HepG2 (cell line): ENCODE results near the gene SETD3. TPM values are rescaled to one million over a fixed set of nuclear protein-coding genes. Genes with fewer than 3 reads are reported as not detected.

Experiments
- ATAC-seq: fragments of 200-7000 bp; cut with Tn5 transposase; 3 replicates; pipeline ENCODE4 v1.9.1; 2020; ENCODE audit warnings: mild to moderate bottlenecking, moderate library complexity
- BruUV-seq: library from RNA; stranded (reverse); fragments of 400-500 nt; replicated peaks from 2 replicates; lab custom pipeline; 2021; lab: Mats Ljungman, UMichigan
- CTCF ChIA-PET: fragments of 300-600 bp; formaldehyde crosslinking; extraction: SDS; loops from one replicate; lab custom pipeline; 2021; ENCODE audit warnings: low total read pairs, inconsistent platforms, low intra/inter-chr PET ratio; lab: Yijun Ruan, JAX
- POLR2A ChIA-PET: fragments of 350-600 bp; sonication (Branson Sonifier 250); formaldehyde crosslinking; loops from one replicate; lab custom pipeline; 2020; ENCODE audit warnings: antibody characterized with exemption, inconsistent platforms; lab: Yijun Ruan, JAX
- DNase-seq: peaks from one replicate; pipeline ENCODE4 v3.0.0-alpha.2; 2015; ENCODE audit warnings: low spot score
- FAIRE-seq: peaks from 3 replicates; lab custom pipeline; 2011; peaks lifted over from hg19 to GRCh38; lab: Jason Lieb, UNC
- H2AFZ ChIP-seq: one replicate; pipeline ENCODE4 v1.6.1; 2011; ENCODE audit warnings: low read length, inconsistent platforms
- H3K27ac ChIP-seq: fragments of 300-600 bp; 3 replicates; pipeline ENCODE4 v1.8.0; 2011; ENCODE audit warnings: mixed run types, mild to moderate bottlenecking, mixed read lengths, low read length, inconsistent platforms; ENCODE audit not compliant: insufficient read depth; ENCODE audit errors: extremely low read length
- H3K27me3 ChIP-seq, 2 experiments: fragments of 200-600 bp in 1 of 2; 2 replicates in 1 of 2; 3 replicates in 1 of 2; pipeline versions ENCODE4 v1.6.0 to v1.8.0; 2011; ENCODE audit warnings: low read length in 2 of 2, mild to moderate bottlenecking in 2 of 2, moderate library complexity in 2 of 2, inconsistent platforms in 1 of 2; ENCODE audit not compliant: insufficient read depth in 2 of 2, control insufficient read depth in 1 of 2
- H3K36me3 ChIP-seq, 2 experiments: fragments of 200-600 bp in 1 of 2; replicated peaks in 1 of 2; 2 replicates in 1 of 2; 3 replicates in 1 of 2; pipeline versions ENCODE4 v1.5.1 to v1.8.0; 2011; ENCODE audit warnings: low read length in 2 of 2, inconsistent platforms in 1 of 2; ENCODE audit not compliant: insufficient read depth in 2 of 2, control insufficient read depth in 1 of 2
- H3K4me1 ChIP-seq: 2 replicates; pipeline ENCODE4 v1.5.1; 2012; ENCODE audit warnings: low read length, inconsistent platforms; ENCODE audit not compliant: insufficient read depth
- H3K4me2 ChIP-seq: 2 replicates; pipeline ENCODE4 v1.6.0; 2011; ENCODE audit warnings: low read depth, low read length, inconsistent platforms
- H3K4me3 ChIP-seq, 3 experiments: fragments of 200-600 bp in 1 of 3; sonication (generic), shearing (Covaris generic) in 1 of 3; replicated peaks in 1 of 3; 2 replicates each; pipeline ENCODE4 v1.5.1; 2011 to 2016; ENCODE audit warnings: low read length in 3 of 3, inconsistent platforms in 2 of 3, low read depth in 2 of 3, mild to moderate bottlenecking in 2 of 3, control low read depth in 1 of 3, mixed read lengths in 1 of 3; ENCODE audit not compliant: insufficient read depth in 1 of 3
- H3K79me2 ChIP-seq: one replicate; pipeline ENCODE4 v1.6.1; 2011; ENCODE audit warnings: low read length, inconsistent platforms; ENCODE audit not compliant: insufficient read depth
- H3K9ac ChIP-seq: 2 replicates; pipeline ENCODE4 v1.6.0; 2011; ENCODE audit warnings: mild to moderate bottlenecking, low read depth, low read length, inconsistent platforms; ENCODE audit not compliant: insufficient read depth
- H3K9me3 ChIP-seq: 2 replicates; pipeline ENCODE4 v1.5.1; 2012; ENCODE audit warnings: mild to moderate bottlenecking, low read length
- H4K20me1 ChIP-seq: 2 replicates; pipeline ENCODE4 v1.6.0; 2011; ENCODE audit warnings: inconsistent platforms, mild to moderate bottlenecking, low read length, moderate library complexity; ENCODE audit not compliant: insufficient read depth
- E2F1 ChIP-seq: sonication (generic); formaldehyde crosslinking; IDR thresholded peaks from 2 replicates; pipeline ENCODE4 v1.5.0; 2020; ENCODE audit warnings: missing genetic modification reagents
- HNF4G ChIP-seq, 2 experiments: sonication (generic) in 1 of 2; formaldehyde crosslinking in 1 of 2; IDR thresholded peaks; 2 replicates each; pipeline versions ENCODE4 v1.4.0 to v1.6.1; 2011 to 2020; ENCODE audit warnings: borderline replicate concordance in 2 of 2, low read depth in 2 of 2, mild to moderate bottlenecking in 2 of 2, low read length in 1 of 2, missing genetic modification reagents in 1 of 2, moderate library complexity in 1 of 2
- HOXA5 ChIP-seq: sonication (generic); formaldehyde crosslinking; IDR thresholded peaks from 2 replicates; pipeline ENCODE4 v1.4.0; 2020; ENCODE audit warnings: missing genetic modification reagents
- REST ChIP-seq, 2 experiments: IDR thresholded peaks; 2 replicates each; pipeline ENCODE4 v1.6.1; 2011 to 2012; ENCODE audit warnings: low read length in 2 of 2, borderline replicate concordance in 1 of 2, low read depth in 1 of 2, mild to moderate bottlenecking in 1 of 2, moderate library complexity in 1 of 2
- SCMH1 ChIP-seq: sonication (generic); formaldehyde crosslinking; IDR thresholded peaks from 2 replicates; pipeline ENCODE4 v1.9.0; 2021; ENCODE audit warnings: missing genetic modification reagents, mild to moderate bottlenecking, borderline replicate concordance
- TBL1XR1 ChIP-seq: fragments of 150-350 bp; IDR thresholded peaks from 2 replicates; pipeline ENCODE4 v1.6.1; 2014; ENCODE audit warnings: borderline replicate concordance, low read length; ENCODE audit not compliant: partially characterized antibody
- TBX3 ChIP-seq: fragments of 450-650 bp; IDR thresholded peaks from 2 replicates; pipeline ENCODE4 v1.6.1; 2017; ENCODE audit warnings: antibody characterized with exemption, mild to moderate bottlenecking, inconsistent platforms, borderline replicate concordance
- TRIM22 ChIP-seq: fragments of 450-650 bp; IDR thresholded peaks from 2 replicates; pipeline ENCODE4 v1.6.1; 2017
- ZMYM3 ChIP-seq: sonication (generic); formaldehyde crosslinking; IDR thresholded peaks from 2 replicates; pipeline ENCODE4 v1.5.1; 2020; ENCODE audit warnings: mild to moderate bottlenecking, missing genetic modification reagents
- WGBS: methylation state at CpG from one replicate; pipeline ENCODE4 v1.1.6; 2017; ENCODE audit warnings: low lambda C conversion rate; 5-methylcytosine and 5-hydroxymethylcytosine counted together
- in situ Hi-C: cut with HindIII; loops from 2 replicates; pipeline ENCODE4 v1.10.0; 2017; ENCODE audit warnings: low pct_unique_long_range_greater_than_20kb; ENCODE audit not compliant: extremely low pct_ligation_motif_present
- intact Hi-C: fragments of 100-400 bp; cut with micrococcal nuclease; formaldehyde crosslinking; loops from one replicate; pipeline ENCODE4 v1.10.0; 2022; ENCODE audit not compliant: unreplicated experiment
- polyA plus RNA-seq, 8 experiments: library from polyadenylated mRNA; depleted of rRNA in 3 of 8; stranded (reverse) in 7 of 8; unstranded in 1 of 8; fragments of >200 nt; fragmentation: Illumina TruSeq in 4 of 8; extraction: Trizol in 4 of 8; gene quantifications; 2 replicates each; pipeline versions ENCODE4 v1.2.1 to v1.2.3, GENCODE V29; 2011 to 2016; ENCODE audit warnings: low read depth in 4 of 8, missing spikeins in 1 of 8, mixed read lengths in 1 of 8; ENCODE audit not compliant: insufficient read depth in 1 of 8
- total RNA-seq, 5 experiments: library from RNA; depleted of rRNA; stranded (reverse); fragments of >200 nt; fragmentation: Illumina TruSeq; extraction: Trizol; gene quantifications; 2 replicates each; pipeline ENCODE4 v1.2.3, GENCODE V29; 2016; ENCODE audit warnings: low read depth in 1 of 5

Gene SETD3
- total and polyA plus RNA-seq, 2 of the 13 experiments (the other 11 are each of a cell fraction or from before 2014, with no cell fraction given) = 30.3 to 67.1 TPM

GRCh38 chr14:99468081-99468480, 12.6 kb downstream of the SETD3 start:
- H3K79me2 ChIP-seq = peaks cover 68% of the 10 kb centered on the region
- peaks cover 2 to 18% of the 10 kb centered on the region in 2 experiments; a peak in 4 of 5 replicates for H3K36me3 ChIP-seq
- FAIRE-seq = no peak
- H3K9me3 ChIP-seq = no peaks in the 10 kb centered on the region
- no peak overlapping the region for H3K27ac ChIP-seq
- H2AFZ ChIP-seq = no peak overlapping the region
- H3K27me3 ChIP-seq = no peaks in the 10 kb centered on the region
- in situ Hi-C loops = no loop called here
- CTCF ChIA-PET = no interaction called here
- ATAC-seq = peak; percentile 42; the same call in 2 of the 3 replicates
- H4K20me1 ChIP-seq = peaks cover 5% of the 10 kb centered on the region
- 94% methylated on average over 4 of the region's 4 CpGs for WGBS
- H3K4me1 ChIP-seq = peaks cover 34% of the 10 kb centered on the region
- no peak overlapping the region for H3K9ac ChIP-seq
- no peak for DNase-seq
- POLR2A ChIA-PET = interaction anchor here (0.8 kb wide), 1 partner anchor 13 kb away, joined by 5 read pairs; the partner anchor contains the start of genes CCNK and SETD3
- no peak for TF ChIP-seq TBL1XR1
- TF ChIP-seq HOXA5 (CRISPR knock-in tag) = no peak
- TF ChIP-seq E2F1 (CRISPR knock-in tag) = no peak
- TF ChIP-seq SCMH1 (CRISPR knock-in tag) = no peak
- TF ChIP-seq, all 625 proteins: peak for 0
- intact Hi-C loops = no loop called here
- no peak overlapping the region for H3K4me2 ChIP-seq
- no TSS peak for BruUV-seq
- H3K4me3 ChIP-seq = no peak overlapping the region

- peaks cover 34% of the 10 kb centered on the region for H3K4me1 ChIP-seq
- peaks cover 5% of the 10 kb centered on the region for H4K20me1 ChIP-seq
- WGBS = 86% methylated on average over 9 of the region's 9 CpGs
- ATAC-seq (peak; percentile 39; the same call in 2 of the 3 replicates), DNase-seq (no peak), FAIRE-seq (no peak)
- no peak overlapping the region for H3K9ac ChIP-seq
- H3K27ac ChIP-seq = no peak overlapping the region
- ChIA-PET POLR2A (interaction anchor here (0.8 kb wide), 1 partner anchor 13 kb away, joined by 5 read pairs; the partner anchor contains the start of genes CCNK and SETD3), CTCF (no interaction called here)
- no peak overlapping the region for H3K4me3 ChIP-seq
- H3K36me3 ChIP-seq = peaks cover 2 to 22% of the 10 kb centered on the region in 2 experiments; a peak in 4 of 5 replicates
- intact Hi-C loops (no loop called here), in situ Hi-C loops (no loop called here)
- H3K4me2 ChIP-seq = peak overlapping the region; percentile 26; the same call in 1 of the 2 replicates
- BruUV-seq = no TSS peak
- H3K79me2 ChIP-seq = peaks cover 63% of the 10 kb centered on the region
- H3K27me3 ChIP-seq = no peaks in the 10 kb centered on the region
- H2AFZ ChIP-seq = no peak overlapping the region
- no peaks in the 10 kb centered on the region for H3K9me3 ChIP-seq
- TF ChIP-seq REST (IDR thresholded peaks at IDR 0.05; ENCODE audit: borderline replicate concordance in 1 of 2, low read depth in 1 of 2, low read length in 2 of 2) = no peak
- no peak for TF ChIP-seq TBX3
- TF ChIP-seq ZMYM3 (CRISPR knock-in tag) = no peak
- no peak for TF ChIP-seq HNF4G (IDR thresholded peaks at IDR 0.05; ENCODE audit: borderline replicate concordance, low read depth, low read length)
- TF ChIP-seq HNF4G (CRISPR knock-in tag; IDR thresholded peaks at IDR 0.05; ENCODE audit: borderline replicate concordance, low read depth) = no peak
- no peak for TF ChIP-seq TRIM22
These were observed 13.2 kb downstream of the SETD3 start for GRCh38 chr14:99467336-99468078.
